H9 (cell line): ENCODE measurements around the gene C19orf25. TPM values are rescaled to one million over a fixed set of nuclear protein-coding genes. Genes with fewer than 3 reads are reported as not detected.

Source experiments
- DNase-seq: peaks from one replicate; pipeline ENCODE4 v3.0.0-alpha.2; 2017
- H2AFZ ChIP-seq: one replicate; pipeline ENCODE4 v1.6.1; 2013; ENCODE audit warnings: mild to moderate bottlenecking, low read length, control low read depth, moderate library complexity
- H2AK5ac ChIP-seq: 2 replicates; pipeline ENCODE4 v1.6.1; 2013; ENCODE audit warnings: low read length, control low read depth, mixed read lengths; ENCODE audit not compliant: insufficient read length
- H2BK120ac ChIP-seq: one replicate; pipeline ENCODE4 v1.6.1; 2013; ENCODE audit warnings: low read depth, mild to moderate bottlenecking, low read length, control low read depth, inconsistent platforms; ENCODE audit not compliant: poor library complexity, severe bottlenecking
- H2BK12ac ChIP-seq: 2 replicates; pipeline ENCODE4 v1.6.1; 2013; ENCODE audit warnings: low read length, control low read depth, mixed read lengths, low read depth; ENCODE audit not compliant: insufficient read length
- H2BK15ac ChIP-seq: 2 replicates; pipeline ENCODE4 v1.6.1; 2013; ENCODE audit warnings: low read depth, low read length, control low read depth
- H2BK20ac ChIP-seq: one replicate; pipeline ENCODE4 v1.6.1; 2013; ENCODE audit warnings: low read depth, mild to moderate bottlenecking, low read length, control low read depth, inconsistent platforms; ENCODE audit not compliant: poor library complexity, severe bottlenecking
- H2BK5ac ChIP-seq: 2 replicates; pipeline ENCODE4 v1.6.1; 2013; ENCODE audit warnings: low read length, control low read depth, mixed read lengths; ENCODE audit not compliant: insufficient read length
- H3K14ac ChIP-seq: 2 replicates; pipeline ENCODE4 v1.6.1; 2013; ENCODE audit warnings: low read length, control low read depth; ENCODE audit not compliant: insufficient read depth
- H3K18ac ChIP-seq: 2 replicates; pipeline ENCODE4 v1.6.1; 2013; ENCODE audit warnings: low read depth, mild to moderate bottlenecking, mixed read lengths, low read length, control low read depth; ENCODE audit not compliant: insufficient read length
- H3K23ac ChIP-seq: 2 replicates; pipeline ENCODE4 v1.6.1; 2013; ENCODE audit warnings: low read length, control low read depth, mixed read lengths, low read depth; ENCODE audit not compliant: insufficient read length
- H3K23me2 ChIP-seq: 2 replicates; pipeline ENCODE4 v1.6.1; 2013; ENCODE audit warnings: low read depth, mild to moderate bottlenecking, mixed read lengths, low read length, control low read depth; ENCODE audit not compliant: insufficient read length, poor library complexity, severe bottlenecking
- H3K27ac ChIP-seq: 2 replicates; pipeline ENCODE4 v1.5.1; 2013; ENCODE audit warnings: low read length, control low read depth, mixed read lengths, low read depth; ENCODE audit not compliant: insufficient read length
- H3K27me3 ChIP-seq: 2 replicates; pipeline ENCODE4 v1.6.1; 2013; ENCODE audit warnings: low read length, control low read depth, inconsistent platforms; ENCODE audit not compliant: insufficient read depth
- H3K4ac ChIP-seq: 2 replicates; pipeline ENCODE4 v1.6.1; 2013; ENCODE audit warnings: low read depth, mild to moderate bottlenecking, control low read depth, inconsistent platforms, low read length, moderate library complexity
- H3K4me1 ChIP-seq: 2 replicates; pipeline ENCODE4 v1.6.1; 2013; ENCODE audit warnings: low read length, control low read depth, inconsistent platforms; ENCODE audit not compliant: insufficient read depth
- H3K4me2 ChIP-seq: 2 replicates; pipeline ENCODE4 v1.6.1; 2013; ENCODE audit warnings: low read length, control low read depth, mixed read lengths; ENCODE audit not compliant: insufficient read length, insufficient read depth
- H3K56ac ChIP-seq: 2 replicates; pipeline ENCODE4 v1.6.1; 2013; ENCODE audit warnings: low read depth, mild to moderate bottlenecking, mixed read lengths, low read length, control low read depth; ENCODE audit not compliant: insufficient read length
- H3K79me1 ChIP-seq: 2 replicates; pipeline ENCODE4 v1.6.1; 2013; ENCODE audit warnings: low read depth, mild to moderate bottlenecking, moderate library complexity, low read length, control low read depth, inconsistent platforms; ENCODE audit not compliant: insufficient read depth, poor library complexity, severe bottlenecking
- H3K79me2 ChIP-seq: 2 replicates; pipeline ENCODE4 v1.6.1; 2013; ENCODE audit warnings: low read length, control low read depth, inconsistent platforms; ENCODE audit not compliant: insufficient read depth
- H3K9ac ChIP-seq: 2 replicates; pipeline ENCODE4 v1.6.1; 2013; ENCODE audit warnings: low read length, control low read depth, mixed read lengths; ENCODE audit not compliant: insufficient read length; ENCODE audit errors: extremely low read depth
- H3K9me3 ChIP-seq: one replicate; pipeline ENCODE4 v1.6.1; 2013; ENCODE audit warnings: low read depth, low read length, inconsistent platforms; ENCODE audit not compliant: control insufficient read depth
- H3T11ph ChIP-seq: one replicate; pipeline ENCODE4 v1.6.1; 2013; ENCODE audit warnings: mild to moderate bottlenecking, low read length, control low read depth, inconsistent platforms
- H4K20me1 ChIP-seq: one replicate; pipeline ENCODE4 v1.6.1; 2013; ENCODE audit not compliant: control insufficient read depth, insufficient read length, insufficient read depth
- H4K5ac ChIP-seq: 2 replicates; pipeline ENCODE4 v1.6.1; 2013; ENCODE audit warnings: low read depth, mild to moderate bottlenecking, mixed read lengths, low read length, control low read depth; ENCODE audit not compliant: insufficient read length
- H4K8ac ChIP-seq: replicated peaks from 2 replicates; pipeline ENCODE4 v1.6.1; 2013; ENCODE audit warnings: low read length, control low read depth, mixed read lengths, low read depth; ENCODE audit not compliant: insufficient read length
- H4K91ac ChIP-seq: 2 replicates; pipeline ENCODE4 v1.6.1; 2013; ENCODE audit warnings: low read depth, mild to moderate bottlenecking, moderate library complexity, mixed read lengths, low read length, control low read depth; ENCODE audit not compliant: insufficient read length
- H3K27ac Mint-ChIP-seq, 3 experiments: 2 replicates in 2 of 3; 3 replicates in 1 of 3; pipeline ENCODE4 v1.8.0; 2020 to 2021; ENCODE audit warnings: mixed read lengths in 3 of 3, mild to moderate bottlenecking in 1 of 3, moderate library complexity in 1 of 3
- H3K27me3 Mint-ChIP-seq: 2 replicates; pipeline ENCODE4 v1.8.0; 2021; ENCODE audit warnings: low read depth, mild to moderate bottlenecking, moderate library complexity, mixed read lengths
- H3K36me3 Mint-ChIP-seq, 3 experiments: 2 replicates in 2 of 3; 3 replicates in 1 of 3; pipeline ENCODE4 v1.8.0; 2020 to 2021; ENCODE audit warnings: low read depth in 3 of 3, mixed read lengths in 3 of 3; ENCODE audit not compliant: insufficient read depth in 1 of 3
- H3K4me1 Mint-ChIP-seq, 2 experiments: 2 replicates each; pipeline ENCODE4 v1.8.0; 2020; ENCODE audit warnings: mixed read lengths in 2 of 2
- H3K4me3 Mint-ChIP-seq, 2 experiments: 2 replicates in 1 of 2; 3 replicates in 1 of 2; pipeline ENCODE4 v1.8.0; 2020 to 2021; ENCODE audit warnings: mild to moderate bottlenecking in 2 of 2, mixed read lengths in 2 of 2, moderate library complexity in 1 of 2
- H3K9me3 Mint-ChIP-seq, 2 experiments: 2 replicates in 1 of 2; 3 replicates in 1 of 2; pipeline ENCODE4 v1.8.0; 2020; ENCODE audit warnings: mild to moderate bottlenecking in 2 of 2, mixed read lengths in 2 of 2, moderate library complexity in 1 of 2
- CTCF ChIP-seq: fragments of 200-600 bp; sonication (generic); conservative IDR thresholded peaks from 3 replicates; pipeline ENCODE4 v1.8.0; 2021; ENCODE audit warnings: antibody characterized with exemption, mild to moderate bottlenecking
- WGBS: extraction: QIAGEN DNeasy Blood & Tissue Kit; methylation state at CpG from one replicate; pipeline ENCODE4 v1.1.7; 2013; ENCODE audit warnings: missing lambda C conversion rate, low lambda C conversion rate, mixed read lengths; ENCODE audit not compliant: insufficient read length; ENCODE audit errors: extremely low coverage; 5-methylcytosine and 5-hydroxymethylcytosine counted together
- total RNA-seq: library from RNA; stranded (reverse); gene quantifications from 2 replicates; pipeline ENCODE4 v1.2.1, GENCODE V29; 2021

The C19orf25 gene
- total RNA-seq, 1 experiment from 2014 or later: 36.8 TPM

DNA sequence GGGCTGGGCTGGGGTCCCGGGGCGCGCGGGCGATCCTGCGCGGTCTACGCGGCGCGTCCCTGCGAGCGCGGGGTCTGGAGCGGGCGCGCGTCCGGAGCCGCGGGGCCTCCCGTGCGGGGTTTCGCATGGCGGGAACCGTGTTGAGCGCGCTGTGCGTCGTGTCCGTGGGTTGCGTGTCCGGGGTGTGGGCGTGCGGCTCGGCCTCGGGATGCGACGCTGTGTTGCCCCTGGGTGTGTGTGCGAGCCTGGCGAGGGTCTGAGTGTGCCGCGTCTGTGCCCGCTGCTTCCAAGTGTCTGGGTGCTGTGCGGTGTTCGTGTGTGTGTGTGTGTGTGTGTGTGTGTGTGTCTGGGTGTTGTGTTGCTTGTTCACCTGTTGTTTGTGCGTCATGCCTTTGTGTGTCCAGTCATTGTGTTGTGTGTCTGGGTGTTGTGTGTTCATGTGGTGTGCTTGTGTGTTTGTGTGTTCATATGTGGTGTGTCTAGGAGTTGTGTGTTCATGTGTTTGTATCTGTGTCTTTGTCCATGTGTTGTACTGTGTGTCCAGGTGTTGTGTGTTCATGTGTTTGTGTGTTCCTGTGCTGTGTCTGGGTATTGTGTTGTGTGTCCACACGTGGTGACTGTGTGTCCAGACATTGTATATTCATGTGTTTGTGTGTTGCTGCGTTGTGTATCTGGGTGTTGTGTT, 45.4 kb upstream of the C19orf25 start:
- Histone ChIP-seq H3K56ac (no peak overlapping the region), H2AK5ac (no peak overlapping the region), H3K4me1 (no peaks in the 10 kb centered on the region), H3K27ac (no peak overlapping the region), H2BK12ac (no peak overlapping the region), H3K9me3 (no peaks in the 10 kb centered on the region), H3K18ac (no peak overlapping the region), H3K9ac (no peak overlapping the region), H2AFZ (no peak overlapping the region), H2BK20ac (no peak overlapping the region), H3K23me2 (peaks cover 2% of the 10 kb centered on the region), H3K23ac (no peak overlapping the region), H4K20me1 (peaks cover 3% of the 10 kb centered on the region), H3K4ac (no peak overlapping the region), H3K79me1 (no peaks in the 10 kb centered on the region), H2BK120ac (no peak overlapping the region), H4K8ac (no peak overlapping the region), H3T11ph (no peak overlapping the region), H3K27me3 (peaks cover 16% of the 10 kb centered on the region; the same call in 1 of the 2 replicates), H3K14ac (no peak overlapping the region), H3K4me2 (peak overlapping the region; percentile 15), H2BK5ac (no peak overlapping the region), H3K79me2 (no peaks in the 10 kb centered on the region), H2BK15ac (no peak overlapping the region), H4K91ac (no peak overlapping the region), H4K5ac (no peak overlapping the region)
- peaks cover 0 to 6% of the 10 kb centered on the region in 2 experiments; a peak in 3 of 5 replicates for H3K9me3 Mint-ChIP-seq
- H3K4me3 Mint-ChIP-seq: peak overlapping the region; percentile 55 to 81
- DNase-seq: no peak
- peaks cover 72% of the 10 kb centered on the region for H3K27me3 Mint-ChIP-seq
- peaks cover 6 to 7% of the 10 kb centered on the region in 2 experiments; a peak in 3 of 4 replicates for H3K4me1 Mint-ChIP-seq
- H3K36me3 Mint-ChIP-seq: no peaks in the 10 kb centered on the region
- no CpG with 5 or more reads among the region's 49 CpGs for WGBS
- TF ChIP-seq CTCF: no peak
- no peak overlapping the region for H3K27ac Mint-ChIP-seq
